K562 (cell line): ENCODE data around the gene RPL14. TPM values are rescaled to one million over a fixed set of nuclear protein-coding genes. Genes with fewer than 3 reads are reported as not detected.
A peak's percentile ranks its signal among the peaks of the same experiment; 100 is the strongest.

Source experiments
- CBX1 ChIP-seq: sonication (generic); IDR thresholded peaks from 2 replicates; pipeline ENCODE4 v1.6.1; 2016; ENCODE audit warnings: antibody characterized with exemption, low read depth, mild to moderate bottlenecking
- CBX2 ChIP-seq: fragments of 200-600 bp; sonication (generic); IDR thresholded peaks from one replicate; pipeline ENCODE4 v1.6.1; 2012; ENCODE audit warnings: mild to moderate bottlenecking, low read length, inconsistent platforms; ENCODE audit not compliant: insufficient read depth, poor library complexity, severe bottlenecking
- CHD1 ChIP-seq: fragments of 200-600 bp; sonication (generic); IDR thresholded peaks from one replicate; pipeline ENCODE4 v1.6.1; 2012; ENCODE audit warnings: mild to moderate bottlenecking, moderate library complexity, low read length, inconsistent platforms
- DDX20 ChIP-seq: fragments of 450-650 bp; IDR thresholded peaks from 2 replicates; pipeline ENCODE4 v1.6.1; 2016; ENCODE audit warnings: missing genetic modification characterization, low read depth, mild to moderate bottlenecking, missing compliant biosample characterization, moderate library complexity
- HNRNPH1 ChIP-seq: fragments of 200-400 bp; formaldehyde crosslinking; optimal IDR thresholded peaks from 2 replicates; pipeline ENCODE3; 2017; ENCODE audit warnings: low read depth, mild to moderate bottlenecking, low read length, moderate library complexity
- NCOA4 ChIP-seq: fragments of 450-650 bp; IDR thresholded peaks from 2 replicates; pipeline ENCODE4 v1.6.1; 2018; ENCODE audit warnings: mild to moderate bottlenecking; ENCODE audit not compliant: partially characterized antibody
- NFATC3 ChIP-seq: fragments of 450-650 bp; IDR thresholded peaks from 2 replicates; pipeline ENCODE4 v1.6.1; 2017; ENCODE audit warnings: mild to moderate bottlenecking
- NR4A1 ChIP-seq, 2 experiments: fragments of 250-450 bp in 1 of 2; fragments of 450-650 bp in 1 of 2; sonication (Bioruptor Pico) in 1 of 2; IDR thresholded peaks; 2 replicates each; pipeline versions ENCODE4 v1.4.0 to v1.6.1; 2016 to 2020; ENCODE audit warnings: mild to moderate bottlenecking in 2 of 2, missing compliant biosample characterization in 1 of 2, missing genetic modification characterization in 1 of 2, moderate library complexity in 1 of 2
- POLR2A ChIP-seq: fragments of 450-650 bp; conservative IDR thresholded peaks from 2 replicates; pipeline ENCODE4 v1.6.1; 2016
- PYGO2 ChIP-seq: fragments of 450-650 bp; IDR thresholded peaks from 2 replicates; pipeline ENCODE4 v1.6.1; 2016; ENCODE audit warnings: mild to moderate bottlenecking, missing genetic modification characterization, moderate library complexity, missing compliant biosample characterization
- SMARCC2 ChIP-seq: fragments of 450-650 bp; IDR thresholded peaks from 2 replicates; pipeline ENCODE4 v1.6.1; 2017; ENCODE audit warnings: antibody characterized with exemption, moderate library complexity, mild to moderate bottlenecking, low read depth
- SRSF9 ChIP-seq: fragments of 200-400 bp; formaldehyde crosslinking; IDR thresholded peaks from 2 replicates; pipeline ENCODE4 v1.6.1; 2017; ENCODE audit warnings: low read depth, low read length, borderline replicate concordance
- TEAD4 ChIP-seq, 2 experiments: sonication (generic) in 1 of 2; formaldehyde crosslinking in 1 of 2; IDR thresholded peaks; 2 replicates each; pipeline versions ENCODE4 v1.6.1 to v1.8.0; 2012 to 2022; ENCODE audit warnings: borderline replicate concordance in 1 of 2, inconsistent platforms in 1 of 2, low read length in 1 of 2, mild to moderate bottlenecking in 1 of 2, missing genetic modification reagents in 1 of 2
- ZBTB9 ChIP-seq: fragments of 450-650 bp; formaldehyde crosslinking; IDR thresholded peaks from 2 replicates; pipeline ENCODE4 v1.4.0; 2020; ENCODE audit warnings: mild to moderate bottlenecking, moderate library complexity
- ZNF282 ChIP-seq: sonication (generic); formaldehyde crosslinking; IDR thresholded peaks from 2 replicates; pipeline ENCODE4 v1.8.1; 2023; ENCODE audit warnings: missing genetic modification reagents
- ZNF311 ChIP-seq: fragments of 250-450 bp; sonication (Bioruptor Pico); IDR thresholded peaks from 2 replicates; pipeline ENCODE4 v1.4.0; 2020; ENCODE audit warnings: mild to moderate bottlenecking, moderate library complexity
- ZNF436 ChIP-seq: fragments of 250-450, 450-650 bp; sonication (Bioruptor Pico); formaldehyde crosslinking; IDR thresholded peaks from 2 replicates; pipeline ENCODE4 v1.7.0; 2020; ENCODE audit warnings: mild to moderate bottlenecking
- ZNF589 ChIP-seq: fragments of 200-800 bp; sonication (Bioruptor generic); IDR thresholded peaks from 2 replicates; pipeline ENCODE4 v1.6.1; 2016; ENCODE audit warnings: low read depth, missing genetic modification characterization, missing compliant biosample characterization
- ZNF75A ChIP-seq: fragments of 450-650 bp; formaldehyde crosslinking; IDR thresholded peaks from 2 replicates; pipeline ENCODE4 v1.4.0; 2020; ENCODE audit warnings: mild to moderate bottlenecking
- polyA plus RNA-seq, 8 experiments: library from polyadenylated mRNA; depleted of rRNA in 4 of 8; stranded (reverse) in 5 of 8; unstranded in 3 of 8; fragments of >200 nt; fragmentation: Nextera tagmentation in 2 of 8; fragmentation: Illumina TruSeq in 1 of 8; extraction: Ambion mirVana in 2 of 8; extraction: Trizol in 1 of 8; gene quantifications; 2 replicates each; pipeline versions ENCODE4 v1.2.1 to v1.2.3, GENCODE V29; 2011 to 2014; ENCODE audit warnings: inconsistent platforms in 1 of 8, missing spikeins in 1 of 8
- total RNA-seq, 7 experiments: library from RNA; depleted of rRNA in 6 of 7; stranded (reverse); fragments of >200 nt in 6 of 7; fragmentation: Illumina TruSeq in 2 of 7; extraction: Trizol in 2 of 7; gene quantifications; 2 replicates each; pipeline versions ENCODE4 v1.2.1 to v1.2.3, GENCODE V29; 2011 to 2021; ENCODE audit warnings: low replicate concordance in 1 of 7
- TF ChIP-seq, protein P1 (sequence below): fragments of 250-450 bp; sonication (Bioruptor Pico); IDR thresholded peaks from 2 replicates; pipeline ENCODE4 v1.8.0; 2021; ENCODE audit warnings: moderate library complexity, mild to moderate bottlenecking, inconsistent platforms
- TF ChIP-seq, protein P2 (sequence below), 2 experiments: IDR thresholded peaks; 2 replicates each; pipeline ENCODE4 v1.6.1; 2012; ENCODE audit warnings: improper control_type of control experiment in 2 of 2, low read depth in 2 of 2, low read length in 2 of 2, borderline replicate concordance in 1 of 2

RPL14 gene
- total and polyA plus RNA-seq, 9 of the 15 experiments (the other 6 are each of a cell fraction or from before 2014, with no cell fraction given) = 851 to 4,649 (median 2,133) TPM

- TF ChIP-seq, protein P1, sequence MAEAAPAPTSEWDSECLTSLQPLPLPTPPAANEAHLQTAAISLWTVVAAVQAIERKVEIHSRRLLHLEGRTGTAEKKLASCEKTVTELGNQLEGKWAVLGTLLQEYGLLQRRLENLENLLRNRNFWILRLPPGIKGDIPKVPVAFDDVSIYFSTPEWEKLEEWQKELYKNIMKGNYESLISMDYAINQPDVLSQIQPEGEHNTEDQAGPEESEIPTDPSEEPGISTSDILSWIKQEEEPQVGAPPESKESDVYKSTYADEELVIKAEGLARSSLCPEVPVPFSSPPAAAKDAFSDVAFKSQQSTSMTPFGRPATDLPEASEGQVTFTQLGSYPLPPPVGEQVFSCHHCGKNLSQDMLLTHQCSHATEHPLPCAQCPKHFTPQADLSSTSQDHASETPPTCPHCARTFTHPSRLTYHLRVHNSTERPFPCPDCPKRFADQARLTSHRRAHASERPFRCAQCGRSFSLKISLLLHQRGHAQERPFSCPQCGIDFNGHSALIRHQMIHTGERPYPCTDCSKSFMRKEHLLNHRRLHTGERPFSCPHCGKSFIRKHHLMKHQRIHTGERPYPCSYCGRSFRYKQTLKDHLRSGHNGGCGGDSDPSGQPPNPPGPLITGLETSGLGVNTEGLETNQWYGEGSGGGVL (CRISPR knock-in tag) = no peak
- TF ChIP-seq NCOA4 (no peak), ZNF75A (CRISPR knock-in tag) (peak; percentile 61; the same call in 1 of the 2 replicates), CBX1 (no peak; the same call in 1 of the 2 replicates), ZNF436 (CRISPR knock-in tag) (no peak), NFATC3 (no peak), DDX20 (tag) (no peak), SRSF9 (no peak), CHD1 (peak; percentile 65), ZNF311 (CRISPR knock-in tag) (no peak), PYGO2 (tag) (peak; percentile 54; the same call in 1 of the 2 replicates), SMARCC2 (no peak), NR4A1 (CRISPR knock-in tag; IDR thresholded peaks at IDR 0.05) (peak; percentile 85; the same call in 1 of the 2 replicates), NR4A1 (tag; IDR thresholded peaks at IDR 0.05) (0 out of 2 replicates have a peak, but pooled peaks have one; percentile 21), POLR2A (peak; percentile 95), ZNF589 (peak; percentile 78; the same call in 1 of the 2 replicates), TEAD4 (IDR thresholded peaks at IDR 0.05; ENCODE audit: low read length) (no peak; the same call in 1 of the 2 replicates), TEAD4 (CRISPR knock-in tag; IDR thresholded peaks at IDR 0.05; ENCODE audit: borderline replicate concordance) (no peak), HNRNPH1 (no peak), ZNF282 (CRISPR knock-in tag) (no peak), ZBTB9 (CRISPR knock-in tag) (peak; percentile 79), CBX2 (no peak)
- TF ChIP-seq, protein P2, sequence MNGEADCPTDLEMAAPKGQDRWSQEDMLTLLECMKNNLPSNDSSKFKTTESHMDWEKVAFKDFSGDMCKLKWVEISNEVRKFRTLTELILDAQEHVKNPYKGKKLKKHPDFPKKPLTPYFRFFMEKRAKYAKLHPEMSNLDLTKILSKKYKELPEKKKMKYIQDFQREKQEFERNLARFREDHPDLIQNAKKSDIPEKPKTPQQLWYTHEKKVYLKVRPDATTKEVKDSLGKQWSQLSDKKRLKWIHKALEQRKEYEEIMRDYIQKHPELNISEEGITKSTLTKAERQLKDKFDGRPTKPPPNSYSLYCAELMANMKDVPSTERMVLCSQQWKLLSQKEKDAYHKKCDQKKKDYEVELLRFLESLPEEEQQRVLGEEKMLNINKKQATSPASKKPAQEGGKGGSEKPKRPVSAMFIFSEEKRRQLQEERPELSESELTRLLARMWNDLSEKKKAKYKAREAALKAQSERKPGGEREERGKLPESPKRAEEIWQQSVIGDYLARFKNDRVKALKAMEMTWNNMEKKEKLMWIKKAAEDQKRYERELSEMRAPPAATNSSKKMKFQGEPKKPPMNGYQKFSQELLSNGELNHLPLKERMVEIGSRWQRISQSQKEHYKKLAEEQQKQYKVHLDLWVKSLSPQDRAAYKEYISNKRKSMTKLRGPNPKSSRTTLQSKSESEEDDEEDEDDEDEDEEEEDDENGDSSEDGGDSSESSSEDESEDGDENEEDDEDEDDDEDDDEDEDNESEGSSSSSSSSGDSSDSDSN (IDR thresholded peaks at IDR 0.05; ENCODE audit: borderline replicate concordance in 1 of 2, low read depth in 2 of 2, low read length in 2 of 2) = 0 out of 4 replicates have a peak, but pooled peaks of 1 of the 2 experiments have one; percentile 31
Observed at GRCh38 chr3:40452876-40453730, 4.0 kb upstream of the RPL14 start (continued).
